WTC11 (cell line): ENCODE results near the gene CILP2. TPM values are rescaled to one million over a fixed set of nuclear protein-coding genes. Genes with fewer than 3 reads are reported as not detected.

ENCODE experiments used
- ATAC-seq: fragments of 200-7000 bp; cut with Tn5 transposase; 2 replicates; pipeline ENCODE4 v1.10.0; 2021; ENCODE audit warnings: mild to moderate bottlenecking, moderate library complexity
- CTCF ChIA-PET: fragments of 300-600 bp; sonication (Branson Sonifier 250); formaldehyde crosslinking; loops from one replicate; lab custom pipeline; 2021; ENCODE audit warnings: antibody characterized with exemption; lab: Charles Lee
- POLR2A ChIA-PET: fragments of 350-600 bp; sonication (Branson Sonifier 250); formaldehyde crosslinking; loops from one replicate; lab custom pipeline; 2021; ENCODE audit warnings: antibody characterized with exemption; lab: Charles Lee
- DNase-seq: peaks from one replicate; pipeline ENCODE4 v3.0.0; 2021; ENCODE audit warnings: low spot score
- H3K27ac Mint-ChIP-seq: 2 replicates; pipeline ENCODE4 v1.8.0; 2021; ENCODE audit warnings: mixed read lengths
- H3K27me3 Mint-ChIP-seq: 2 replicates; pipeline ENCODE4 v1.8.0; 2021; ENCODE audit warnings: low read depth, mild to moderate bottlenecking, moderate library complexity, mixed read lengths
- H3K36me3 Mint-ChIP-seq: 2 replicates; pipeline ENCODE4 v1.8.0; 2021; ENCODE audit warnings: mixed read lengths
- H3K4me1 Mint-ChIP-seq: 2 replicates; pipeline ENCODE4 v1.8.0; 2022; ENCODE audit warnings: mixed read lengths
- H3K4me3 Mint-ChIP-seq: 2 replicates; pipeline ENCODE4 v1.8.0; 2021; ENCODE audit warnings: mild to moderate bottlenecking, moderate library complexity, mixed read lengths
- H3K9me3 Mint-ChIP-seq: 2 replicates; pipeline ENCODE4 v1.8.0; 2021; ENCODE audit warnings: mixed read lengths
- CREB1 ChIP-seq: sonication (generic); formaldehyde crosslinking; IDR thresholded peaks from 2 replicates; pipeline ENCODE4 v1.8.0; 2023; ENCODE audit warnings: mild to moderate bottlenecking, missing genetic modification reagents
- E2F4 ChIP-seq: sonication (generic); formaldehyde crosslinking; IDR thresholded peaks from 2 replicates; pipeline ENCODE4 v1.8.1; 2022; ENCODE audit warnings: low read depth, mild to moderate bottlenecking, moderate library complexity, missing genetic modification reagents, borderline replicate concordance
- ELF4 ChIP-seq: sonication (generic); formaldehyde crosslinking; IDR thresholded peaks from 2 replicates; pipeline ENCODE4 v1.8.1; 2022; ENCODE audit warnings: low read depth, mild to moderate bottlenecking, moderate library complexity, missing genetic modification reagents
- FOXP1 ChIP-seq: sonication (generic); formaldehyde crosslinking; IDR thresholded peaks from 2 replicates; pipeline ENCODE4 v1.8.0; 2022; ENCODE audit warnings: missing genetic modification reagents, mild to moderate bottlenecking, moderate library complexity, borderline replicate concordance
- HMGA2 ChIP-seq: fragments of 250-450 bp; sonication (Bioruptor Pico); IDR thresholded peaks from 2 replicates; pipeline ENCODE4 v1.4.0; 2021; ENCODE audit warnings: mild to moderate bottlenecking, moderate library complexity
- JAZF1 ChIP-seq: fragments of 250-450 bp; sonication (Bioruptor Pico); IDR thresholded peaks from 2 replicates; pipeline ENCODE4 v1.9.0; 2021; ENCODE audit warnings: moderate library complexity, mild to moderate bottlenecking, inconsistent platforms
- MXD4 ChIP-seq: fragments of 250-450 bp; sonication (Bioruptor Pico); IDR thresholded peaks from 2 replicates; pipeline ENCODE4 v1.8.0; 2021; ENCODE audit warnings: mild to moderate bottlenecking, moderate library complexity, borderline replicate concordance
- NR2C2 ChIP-seq: sonication (generic); formaldehyde crosslinking; IDR thresholded peaks from 2 replicates; pipeline ENCODE4 v1.8.0; 2022; ENCODE audit warnings: mild to moderate bottlenecking, missing genetic modification reagents
- OVOL2 ChIP-seq: fragments of 250-450 bp; sonication (Bioruptor Pico); IDR thresholded peaks from 2 replicates; pipeline ENCODE4 v1.9.0; 2021; ENCODE audit warnings: mild to moderate bottlenecking, borderline replicate concordance
- PRRX2 ChIP-seq: fragments of 250-450 bp; sonication (Bioruptor Pico); IDR thresholded peaks from 2 replicates; pipeline ENCODE4 v1.8.0; 2021; ENCODE audit warnings: mild to moderate bottlenecking
- SMAD3 ChIP-seq: sonication (generic); formaldehyde crosslinking; IDR thresholded peaks from 2 replicates; pipeline ENCODE4 v1.8.0; 2022; ENCODE audit warnings: missing genetic modification reagents, mild to moderate bottlenecking, borderline replicate concordance
- SP1 ChIP-seq: sonication (generic); formaldehyde crosslinking; conservative IDR thresholded peaks from 2 replicates; pipeline ENCODE4 v1.8.1; 2022; ENCODE audit warnings: missing genetic modification reagents
- TEAD1 ChIP-seq: sonication (generic); formaldehyde crosslinking; IDR thresholded peaks from 2 replicates; pipeline ENCODE4 v1.8.0; 2022; ENCODE audit warnings: mild to moderate bottlenecking, missing genetic modification reagents
- ZNF423 ChIP-seq: fragments of 250-450 bp; sonication (Bioruptor Pico); IDR thresholded peaks from 2 replicates; pipeline ENCODE4 v2.1.2; 2022; ENCODE audit warnings: mild to moderate bottlenecking, moderate library complexity
- ZNF532 ChIP-seq: fragments of 250-450 bp; sonication (Bioruptor Pico); IDR thresholded peaks from 2 replicates; pipeline ENCODE4 v1.9.0; 2021; ENCODE audit warnings: mild to moderate bottlenecking, borderline replicate concordance
- ZNF671 ChIP-seq: fragments of 250-450 bp; sonication (Bioruptor Pico); IDR thresholded peaks from 2 replicates; pipeline ENCODE4 v1.8.0; 2021; ENCODE audit warnings: mild to moderate bottlenecking
- total RNA-seq: library from RNA; stranded (reverse); gene quantifications from 3 replicates; pipeline ENCODE4 v1.2.3, GENCODE V29; 2021
- TF ChIP-seq, protein P1 (sequence below): sonication (generic); formaldehyde crosslinking; IDR thresholded peaks from 2 replicates; pipeline ENCODE4 v1.8.1; 2023; ENCODE audit warnings: mild to moderate bottlenecking, missing genetic modification reagents, moderate library complexity
- TF ChIP-seq, protein P2 (sequence below): sonication (generic); formaldehyde crosslinking; IDR thresholded peaks from 2 replicates; pipeline ENCODE4 v1.8.0; 2022; ENCODE audit warnings: mild to moderate bottlenecking, missing genetic modification reagents
- TF ChIP-seq, protein P3 (sequence below): sonication (generic); formaldehyde crosslinking; IDR thresholded peaks from 2 replicates; pipeline ENCODE4 v1.8.1; 2023; ENCODE audit warnings: mild to moderate bottlenecking, missing genetic modification reagents, moderate library complexity
- TF ChIP-seq, protein P4 (sequence below): sonication (generic); formaldehyde crosslinking; IDR thresholded peaks from 2 replicates; pipeline ENCODE4 v1.8.0; 2023; ENCODE audit warnings: missing genetic modification reagents, mild to moderate bottlenecking, borderline replicate concordance

The CILP2 gene
- total RNA-seq, 1 experiment from 2014 or later, result 7.9 TPM

GRCh38 chr19:19513682-19514081 lies 24.4 kb upstream of the CILP2 start:
- DNase-seq, result no peak
- H3K9me3 Mint-ChIP-seq, result no peaks in the 10 kb centered on the region
- H3K27ac Mint-ChIP-seq, result no peak overlapping the region
- no peaks in the 10 kb centered on the region for H3K36me3 Mint-ChIP-seq
- H3K4me3 Mint-ChIP-seq, result no peak overlapping the region
- ATAC-seq, result no peak
- TF ChIP-seq ZNF423 (CRISPR knock-in tag) (no peak), SMAD3 (CRISPR knock-in tag) (no peak), MXD4 (CRISPR knock-in tag) (no peak), HMGA2 (CRISPR knock-in tag) (no peak), CREB1 (CRISPR knock-in tag) (no peak), OVOL2 (CRISPR knock-in tag) (no peak), ZNF671 (no peak), FOXP1 (CRISPR knock-in tag) (no peak), ELF4 (CRISPR knock-in tag) (no peak), SP1 (no peak), ZNF532 (CRISPR knock-in tag) (no peak), E2F4 (no peak), NR2C2 (CRISPR knock-in tag) (no peak), JAZF1 (CRISPR knock-in tag) (no peak), TEAD1 (no peak), PRRX2 (CRISPR knock-in tag) (no peak)
- TF ChIP-seq, protein P1, sequence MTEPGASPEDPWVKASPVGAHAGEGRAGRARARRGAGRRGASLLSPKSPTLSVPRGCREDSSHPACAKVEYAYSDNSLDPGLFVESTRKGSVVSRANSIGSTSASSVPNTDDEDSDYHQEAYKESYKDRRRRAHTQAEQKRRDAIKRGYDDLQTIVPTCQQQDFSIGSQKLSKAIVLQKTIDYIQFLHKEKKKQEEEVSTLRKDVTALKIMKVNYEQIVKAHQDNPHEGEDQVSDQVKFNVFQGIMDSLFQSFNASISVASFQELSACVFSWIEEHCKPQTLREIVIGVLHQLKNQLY, result no peak
- TF ChIP-seq, protein P2, sequence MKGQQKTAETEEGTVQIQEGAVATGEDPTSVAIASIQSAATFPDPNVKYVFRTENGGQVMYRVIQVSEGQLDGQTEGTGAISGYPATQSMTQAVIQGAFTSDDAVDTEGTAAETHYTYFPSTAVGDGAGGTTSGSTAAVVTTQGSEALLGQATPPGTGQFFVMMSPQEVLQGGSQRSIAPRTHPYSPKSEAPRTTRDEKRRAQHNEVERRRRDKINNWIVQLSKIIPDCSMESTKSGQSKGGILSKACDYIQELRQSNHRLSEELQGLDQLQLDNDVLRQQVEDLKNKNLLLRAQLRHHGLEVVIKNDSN (CRISPR knock-in tag), result no peak
- TF ChIP-seq, protein P3, sequence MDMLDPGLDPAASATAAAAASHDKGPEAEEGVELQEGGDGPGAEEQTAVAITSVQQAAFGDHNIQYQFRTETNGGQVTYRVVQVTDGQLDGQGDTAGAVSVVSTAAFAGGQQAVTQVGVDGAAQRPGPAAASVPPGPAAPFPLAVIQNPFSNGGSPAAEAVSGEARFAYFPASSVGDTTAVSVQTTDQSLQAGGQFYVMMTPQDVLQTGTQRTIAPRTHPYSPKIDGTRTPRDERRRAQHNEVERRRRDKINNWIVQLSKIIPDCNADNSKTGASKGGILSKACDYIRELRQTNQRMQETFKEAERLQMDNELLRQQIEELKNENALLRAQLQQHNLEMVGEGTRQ (CRISPR knock-in tag), result no peak
- TF ChIP-seq, protein P4, sequence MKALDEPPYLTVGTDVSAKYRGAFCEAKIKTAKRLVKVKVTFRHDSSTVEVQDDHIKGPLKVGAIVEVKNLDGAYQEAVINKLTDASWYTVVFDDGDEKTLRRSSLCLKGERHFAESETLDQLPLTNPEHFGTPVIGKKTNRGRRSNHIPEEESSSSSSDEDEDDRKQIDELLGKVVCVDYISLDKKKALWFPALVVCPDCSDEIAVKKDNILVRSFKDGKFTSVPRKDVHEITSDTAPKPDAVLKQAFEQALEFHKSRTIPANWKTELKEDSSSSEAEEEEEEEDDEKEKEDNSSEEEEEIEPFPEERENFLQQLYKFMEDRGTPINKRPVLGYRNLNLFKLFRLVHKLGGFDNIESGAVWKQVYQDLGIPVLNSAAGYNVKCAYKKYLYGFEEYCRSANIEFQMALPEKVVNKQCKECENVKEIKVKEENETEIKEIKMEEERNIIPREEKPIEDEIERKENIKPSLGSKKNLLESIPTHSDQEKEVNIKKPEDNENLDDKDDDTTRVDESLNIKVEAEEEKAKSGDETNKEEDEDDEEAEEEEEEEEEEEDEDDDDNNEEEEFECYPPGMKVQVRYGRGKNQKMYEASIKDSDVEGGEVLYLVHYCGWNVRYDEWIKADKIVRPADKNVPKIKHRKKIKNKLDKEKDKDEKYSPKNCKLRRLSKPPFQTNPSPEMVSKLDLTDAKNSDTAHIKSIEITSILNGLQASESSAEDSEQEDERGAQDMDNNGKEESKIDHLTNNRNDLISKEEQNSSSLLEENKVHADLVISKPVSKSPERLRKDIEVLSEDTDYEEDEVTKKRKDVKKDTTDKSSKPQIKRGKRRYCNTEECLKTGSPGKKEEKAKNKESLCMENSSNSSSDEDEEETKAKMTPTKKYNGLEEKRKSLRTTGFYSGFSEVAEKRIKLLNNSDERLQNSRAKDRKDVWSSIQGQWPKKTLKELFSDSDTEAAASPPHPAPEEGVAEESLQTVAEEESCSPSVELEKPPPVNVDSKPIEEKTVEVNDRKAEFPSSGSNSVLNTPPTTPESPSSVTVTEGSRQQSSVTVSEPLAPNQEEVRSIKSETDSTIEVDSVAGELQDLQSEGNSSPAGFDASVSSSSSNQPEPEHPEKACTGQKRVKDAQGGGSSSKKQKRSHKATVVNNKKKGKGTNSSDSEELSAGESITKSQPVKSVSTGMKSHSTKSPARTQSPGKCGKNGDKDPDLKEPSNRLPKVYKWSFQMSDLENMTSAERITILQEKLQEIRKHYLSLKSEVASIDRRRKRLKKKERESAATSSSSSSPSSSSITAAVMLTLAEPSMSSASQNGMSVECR (CRISPR knock-in tag), result no peak
- no peaks in the 10 kb centered on the region for H3K27me3 Mint-ChIP-seq
- peaks cover 10% of the 10 kb centered on the region; the same call in 1 of the 2 replicates for H3K4me1 Mint-ChIP-seq
- CTCF ChIA-PET, result interaction anchor here (0.8 to 1.2 kb wide), 3 partner anchors 24 to 37 kb away, joined by 3 read pairs; no protein-coding TSS in a partner anchor
- POLR2A ChIA-PET, result no interaction called here
